HuH-7.5 (cell line): ENCODE results near the gene ING5.

Source experiments
- DNase-seq: peaks from one replicate; pipeline ENCODE4 v3.0.0; 2011; ENCODE audit warnings: low spot score

The ING5 gene

DNA sequence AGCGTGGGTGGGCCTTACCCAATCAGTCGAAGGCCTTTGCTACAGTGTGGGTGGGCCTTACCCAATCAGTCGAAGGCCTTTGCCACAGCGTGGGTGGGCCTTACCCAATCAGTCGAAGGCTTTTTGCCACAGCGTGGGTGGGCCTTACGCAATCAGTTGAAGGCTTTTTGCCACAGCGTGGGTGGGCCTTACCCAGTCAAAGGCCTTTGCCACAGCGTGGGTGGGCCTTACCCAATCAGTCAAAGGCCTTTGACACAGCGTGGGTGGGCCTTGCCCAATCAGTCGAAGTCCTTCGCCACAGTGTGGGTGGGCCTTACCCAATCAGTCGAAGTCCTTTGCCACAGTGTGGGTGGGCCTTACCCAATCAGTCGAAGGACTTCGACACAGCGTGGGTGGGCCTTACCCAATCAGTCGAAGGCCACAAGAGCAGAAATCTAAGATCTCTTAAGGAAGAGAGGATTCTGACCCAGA lies 58.5 kb downstream of the ING5 start:
- no peak for DNase-seq

DNA sequence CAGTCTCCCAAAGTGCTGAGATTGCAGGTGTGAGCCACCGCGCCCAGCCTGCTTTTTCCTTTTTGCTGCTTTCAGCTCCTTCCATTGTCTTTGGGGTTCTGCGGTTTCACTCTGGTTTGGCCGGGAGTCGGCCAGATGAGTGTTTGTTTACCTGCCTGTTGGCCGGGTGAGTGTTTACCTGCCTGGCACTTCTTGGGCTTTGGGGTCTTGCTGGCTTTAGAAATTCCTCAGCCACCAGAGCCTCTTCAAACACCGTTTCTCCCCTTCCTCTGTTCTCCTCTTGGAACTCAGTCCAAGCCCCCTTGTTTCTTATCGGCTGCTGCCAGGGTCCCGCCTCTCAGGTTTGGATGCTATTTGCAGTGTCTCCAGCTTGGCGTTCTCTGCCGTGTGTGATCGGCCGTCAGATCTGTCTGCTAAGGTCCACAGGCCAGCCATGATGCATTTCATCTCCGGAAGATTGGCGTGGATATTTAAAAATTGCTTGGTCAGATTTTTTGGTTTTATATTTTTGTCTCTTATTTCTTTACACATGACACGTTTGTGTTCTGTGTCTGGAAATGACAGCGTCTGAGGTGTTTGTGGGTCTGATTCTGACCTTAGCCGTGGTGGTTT lies 60.6 kb downstream of the ING5 start:
- DNase-seq, result no peak

DNA sequence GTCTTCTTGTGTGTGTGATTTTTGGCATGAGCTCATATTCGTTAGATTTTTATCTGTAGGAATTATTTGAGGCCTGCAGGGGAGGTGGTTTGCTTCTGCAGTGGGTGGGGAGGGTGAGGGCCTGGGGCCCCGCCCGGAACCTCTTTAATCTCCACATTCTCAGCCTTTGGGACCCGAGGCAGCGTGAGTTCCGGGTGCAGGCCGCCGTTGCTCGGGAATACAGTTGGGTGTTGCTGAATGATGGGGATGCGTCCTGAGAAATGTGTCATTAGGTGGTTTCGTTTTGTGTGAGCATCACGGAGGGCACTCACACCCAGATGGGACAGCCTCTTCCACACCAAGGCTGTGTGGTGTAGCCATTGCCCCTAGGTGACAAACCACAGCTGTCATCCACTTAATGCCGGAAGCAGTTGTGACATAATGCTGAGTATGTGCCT lies 61.1 kb downstream of the ING5 start:
- peak; percentile 4 for DNase-seq

DNA sequence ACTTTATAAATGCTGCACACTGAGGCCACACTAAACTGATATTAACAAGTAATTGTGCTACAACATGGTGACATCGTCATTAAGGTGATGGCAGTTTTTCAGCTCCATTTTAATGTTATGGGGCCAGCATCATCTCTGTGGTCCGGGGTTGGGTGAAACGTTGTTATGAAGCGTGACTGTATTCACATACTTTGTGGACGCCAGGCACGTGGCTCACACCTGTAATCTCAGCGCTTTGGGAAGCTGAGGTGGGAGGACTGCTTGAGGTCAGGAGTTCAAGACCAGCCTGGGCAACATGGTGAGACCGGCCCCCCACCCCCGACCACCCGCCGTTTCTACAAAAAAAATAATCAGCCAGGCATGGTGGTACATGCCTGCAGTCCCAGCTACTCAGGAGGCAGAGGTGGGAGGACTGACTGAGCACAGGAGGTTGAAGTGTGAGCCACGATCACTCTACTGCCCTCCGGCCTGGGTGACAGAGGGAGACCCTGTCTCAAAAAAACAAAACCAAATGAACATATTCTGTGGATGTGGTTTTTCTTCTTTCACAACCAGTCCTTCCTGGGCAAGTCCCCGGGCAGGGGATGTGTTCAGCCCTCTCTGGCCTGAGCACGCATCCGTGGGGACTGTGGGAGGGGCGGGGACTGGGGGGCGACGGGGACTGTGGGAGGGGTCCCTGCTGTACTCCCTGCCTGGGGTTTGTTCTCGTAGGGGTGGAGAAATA lies 61.9 kb downstream of the ING5 start:
- no peak for DNase-seq

DNA sequence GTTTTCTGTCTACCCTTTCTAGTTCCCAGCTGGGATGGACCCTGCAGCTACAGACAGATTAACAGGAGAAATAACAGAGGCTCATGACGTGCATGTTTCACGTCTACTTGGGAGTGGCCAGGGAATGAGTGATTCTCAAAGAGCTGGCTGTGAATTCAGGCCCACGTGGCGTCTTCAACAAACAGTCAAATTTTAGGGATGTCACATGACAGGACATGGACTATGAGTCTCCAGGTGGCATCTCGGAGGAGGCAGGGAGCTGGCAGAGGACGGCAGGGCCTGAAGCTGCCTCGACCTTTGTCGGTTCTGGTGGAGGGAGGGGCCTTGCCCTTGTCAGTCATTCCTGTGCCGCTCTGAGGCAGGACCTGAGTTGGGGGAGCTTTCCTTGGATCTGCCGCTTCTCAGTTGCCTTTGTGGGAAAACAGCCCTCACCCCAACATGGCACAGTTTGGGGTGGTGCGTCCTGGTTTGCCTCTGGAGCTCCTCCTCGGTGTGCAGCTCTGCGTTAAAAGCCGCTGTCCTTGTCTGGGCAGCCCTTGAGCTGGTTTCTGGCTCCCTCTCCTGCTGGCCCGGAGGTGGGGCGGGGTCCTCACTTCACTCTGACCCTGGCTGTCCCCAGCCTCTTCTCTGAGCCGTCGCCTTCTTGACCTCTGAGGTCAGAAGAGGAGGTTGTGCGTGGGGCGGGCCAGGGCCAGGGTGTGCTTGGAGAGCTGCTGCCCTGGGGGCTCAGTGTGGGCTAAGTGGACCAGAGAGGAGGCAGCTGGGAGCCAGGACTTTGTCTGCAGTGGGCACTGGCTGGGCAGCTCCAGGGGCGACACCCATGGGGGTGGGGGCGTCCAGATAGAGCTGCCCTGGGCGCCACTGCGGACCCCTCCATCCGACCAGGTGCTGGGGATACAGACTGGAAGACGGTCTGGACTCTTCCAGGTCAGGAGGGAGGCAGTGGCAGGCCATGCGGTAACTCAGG lies 62.7 kb downstream of the ING5 start:
- peak; percentile 17 for DNase-seq

DNA sequence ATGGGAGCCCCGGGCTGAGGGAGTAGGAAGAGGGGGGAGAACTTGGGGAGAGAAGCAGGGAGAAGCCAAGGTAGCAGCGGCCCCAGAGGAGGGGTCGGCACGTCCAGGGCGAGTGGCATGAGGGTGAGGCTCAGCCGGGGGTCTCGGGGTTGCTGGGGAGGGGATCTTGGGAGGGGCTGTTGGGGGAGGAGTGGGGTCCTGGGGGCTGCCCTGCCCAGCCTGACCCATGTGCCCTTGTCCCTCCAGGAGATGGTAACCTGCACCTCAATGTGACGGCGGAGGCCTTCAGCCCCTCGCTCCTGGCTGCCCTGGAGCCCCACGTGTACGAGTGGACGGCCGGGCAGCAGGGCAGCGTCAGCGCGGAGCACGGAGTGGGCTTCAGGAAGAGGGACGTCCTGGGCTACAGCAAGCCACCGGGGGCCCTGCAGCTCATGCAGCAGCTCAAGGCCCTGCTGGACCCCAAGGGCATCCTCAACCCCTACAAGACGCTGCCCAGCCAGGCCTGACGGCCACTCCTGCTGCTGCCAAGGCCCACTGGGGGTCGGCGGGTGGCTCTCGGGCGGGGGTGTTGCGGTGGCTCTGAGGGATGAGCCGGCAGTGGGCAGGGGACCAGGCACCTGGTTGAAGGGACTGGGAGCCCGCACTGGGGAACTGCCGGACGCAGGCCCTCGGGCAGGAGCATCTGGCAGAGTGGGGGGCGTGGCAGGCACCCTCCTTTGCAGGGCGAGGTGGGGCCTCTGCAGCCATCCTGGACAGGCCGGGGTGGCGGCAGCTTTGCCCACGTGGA lies 65.8 kb downstream of the ING5 start:
- DNase-seq, result peak; percentile 7

DNA sequence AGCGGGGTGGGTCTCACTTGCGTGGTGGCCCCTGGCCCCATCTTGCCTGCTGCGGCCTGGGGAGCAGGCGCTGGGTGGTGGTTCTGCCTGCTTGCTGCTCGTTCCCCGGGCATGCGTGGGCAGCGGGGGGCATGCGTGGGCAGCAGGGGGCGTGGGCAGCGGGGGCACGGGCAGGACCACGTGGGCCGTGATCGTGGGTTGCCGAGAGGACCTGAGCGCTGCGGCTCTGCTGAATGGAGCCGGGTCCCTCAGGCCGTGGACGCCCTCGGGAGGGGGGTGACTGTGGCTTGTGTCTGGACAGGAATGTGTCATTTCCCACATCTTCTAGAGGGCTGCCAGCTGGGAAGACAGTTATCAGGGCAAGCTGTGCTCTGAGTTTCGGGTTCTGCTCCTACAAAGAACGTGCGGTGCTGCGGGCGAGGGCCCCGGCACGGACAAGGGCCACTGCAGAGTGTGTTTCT lies 66.4 kb downstream of the ING5 start:
- no peak for DNase-seq

DNA sequence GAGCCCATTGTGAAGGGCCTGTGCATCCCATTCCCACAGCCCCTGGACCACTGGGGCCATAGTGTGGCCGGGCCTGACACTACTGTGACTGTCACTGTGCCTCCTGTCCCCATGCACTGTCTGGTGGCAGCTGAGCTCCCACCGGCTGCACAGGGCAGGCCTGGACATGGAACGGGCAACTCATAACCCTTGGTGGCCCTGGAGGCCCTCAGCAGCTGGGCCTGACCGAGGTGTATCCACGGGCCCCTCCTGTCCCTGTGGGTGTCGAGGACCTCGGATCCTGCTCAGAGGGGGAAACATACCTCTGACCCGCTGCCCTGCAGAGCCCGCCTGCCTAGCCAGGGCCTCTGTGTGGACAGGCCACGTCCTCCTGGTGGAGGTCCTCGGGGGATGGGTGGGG lies 67.0 kb downstream of the ING5 start:
- peak; percentile 6 for DNase-seq

DNA sequence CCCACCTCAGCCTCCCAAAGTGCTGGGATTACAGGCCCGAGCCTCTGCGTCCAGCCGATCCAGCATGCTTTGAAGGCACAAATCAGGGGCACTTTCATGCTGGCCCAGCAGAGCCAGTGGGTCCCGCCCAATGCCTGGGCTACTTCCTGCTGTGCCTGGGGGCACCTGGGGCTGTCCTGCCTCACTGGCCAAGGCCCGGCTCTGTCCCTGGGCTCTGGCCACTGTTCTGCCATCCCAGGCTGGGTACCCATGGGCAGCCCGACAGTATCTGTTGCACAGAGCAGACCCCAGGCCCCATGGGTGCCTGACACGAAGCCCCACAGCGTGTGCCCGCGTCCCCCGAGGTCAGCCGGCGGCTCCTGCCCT lies 68.0 kb downstream of the ING5 start:
- peak; percentile 3 for DNase-seq

DNA sequence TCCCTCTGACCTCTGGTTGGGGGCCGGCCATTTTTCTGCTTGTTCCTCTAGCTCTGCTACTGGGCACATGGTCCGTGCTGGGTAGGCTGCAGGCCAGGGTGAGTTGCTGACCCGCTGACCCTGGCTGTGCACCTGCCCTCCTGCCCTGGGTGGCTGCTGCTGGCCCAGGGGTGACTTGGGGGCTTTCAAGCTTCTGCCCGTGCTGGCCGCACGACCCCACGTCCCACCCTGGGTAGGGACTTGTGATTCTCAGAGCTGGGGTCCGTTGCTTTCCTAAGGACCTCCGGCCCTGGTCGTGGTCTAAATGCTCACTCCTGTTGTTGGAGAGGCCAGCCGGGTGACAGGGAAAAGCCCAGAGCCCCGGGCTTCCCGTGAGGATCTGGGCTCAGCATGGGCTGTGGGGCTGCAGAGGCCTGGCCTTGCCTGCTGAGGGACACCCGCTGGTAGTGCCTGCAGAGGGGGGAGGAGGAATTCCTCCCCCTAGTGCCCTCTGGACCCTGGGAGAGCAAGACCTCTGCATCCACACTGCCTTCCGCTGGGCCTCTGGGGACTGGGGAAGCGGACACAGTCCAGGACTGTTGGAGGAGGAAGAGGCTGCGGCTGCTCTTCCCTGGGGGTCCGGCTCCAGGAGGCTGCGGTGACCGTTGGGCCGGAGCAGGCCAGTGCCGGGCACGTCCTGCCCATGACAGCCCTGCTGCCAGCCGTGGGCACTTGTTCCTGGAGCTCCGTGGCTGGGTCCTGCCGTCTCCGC lies 68.5 kb downstream of the ING5 start:
- peak; percentile 84 for DNase-seq

DNA sequence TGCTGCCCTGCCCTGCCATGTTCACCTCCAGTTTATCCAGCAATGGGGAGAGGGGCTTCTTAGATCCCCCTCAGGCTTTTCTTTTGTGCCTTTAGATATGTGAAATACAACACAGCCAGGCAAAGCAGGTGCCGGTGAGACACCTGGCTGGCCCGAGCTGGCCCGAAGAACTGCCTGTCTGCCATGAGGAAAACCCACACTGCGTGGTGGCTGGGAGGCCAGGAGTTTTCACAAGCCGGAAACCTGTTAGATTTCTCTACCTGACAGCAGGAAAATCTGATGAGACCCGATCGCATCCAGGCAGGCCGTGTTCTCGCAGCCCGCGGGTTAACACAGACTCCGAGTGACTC lies 69.1 kb downstream of the ING5 start:
- DNase-seq, result peak; percentile 27

DNA sequence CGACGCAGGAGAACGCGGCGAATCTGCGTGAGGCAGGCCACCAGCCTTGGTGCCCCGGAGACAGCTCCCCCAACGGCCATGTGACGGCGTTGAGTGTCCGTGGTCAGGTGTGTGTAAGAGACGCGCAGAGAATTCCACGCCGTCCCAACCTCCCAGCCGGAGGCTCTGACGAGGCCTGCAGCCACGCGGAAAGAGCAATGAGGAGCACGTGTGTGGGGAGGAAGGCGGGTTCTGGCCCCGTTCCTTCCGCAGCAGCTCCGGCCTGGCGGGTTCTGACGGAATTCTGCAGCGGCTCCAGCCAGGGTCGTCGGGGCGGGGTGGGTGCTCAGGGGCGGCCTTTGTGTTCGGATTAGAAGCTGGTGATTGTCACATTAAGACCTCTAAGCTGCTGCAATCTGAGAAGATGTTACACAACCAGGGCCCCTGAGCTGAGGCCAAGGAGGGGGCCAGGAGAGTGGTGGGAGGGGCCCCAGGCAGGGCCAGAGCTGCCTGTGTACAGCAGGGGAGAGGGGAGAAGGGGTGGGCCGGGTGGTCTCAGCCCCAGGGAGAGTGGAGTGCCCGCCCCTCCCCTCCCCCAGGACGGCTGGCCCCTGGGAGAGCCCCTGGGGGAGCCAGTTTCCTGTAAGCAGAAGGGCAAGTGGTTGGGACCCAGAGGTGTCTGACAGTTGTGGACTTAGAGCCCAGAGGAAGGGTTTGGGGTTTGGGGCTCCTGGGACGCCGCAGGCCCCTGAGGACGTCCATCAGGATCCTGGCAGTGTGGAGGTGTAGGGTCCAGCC lies 69.6 kb downstream of the ING5 start:
- peak; percentile 18 for DNase-seq

DNA sequence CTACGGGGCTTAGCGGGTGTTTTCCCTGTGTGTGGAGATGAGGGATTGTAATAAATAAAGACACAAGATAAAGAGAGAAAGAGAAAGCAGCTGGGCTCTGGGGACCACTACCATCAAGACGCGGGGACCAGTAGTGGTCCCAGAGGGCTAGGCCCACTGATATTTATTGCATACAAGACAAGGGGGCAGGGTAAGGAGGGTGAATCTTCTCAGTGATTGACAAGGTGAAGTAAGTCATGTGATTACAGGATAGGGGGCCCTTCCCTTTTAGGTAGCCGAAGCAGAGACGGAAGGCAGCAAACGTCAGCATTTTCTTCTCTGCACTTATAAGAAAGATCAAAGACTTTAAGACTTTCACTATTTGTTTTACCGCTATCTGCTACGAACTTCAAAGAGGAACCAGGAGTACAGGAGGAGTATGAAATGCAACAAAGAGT lies 70.2 kb downstream of the ING5 start:
- DNase-seq, result no peak

DNA sequence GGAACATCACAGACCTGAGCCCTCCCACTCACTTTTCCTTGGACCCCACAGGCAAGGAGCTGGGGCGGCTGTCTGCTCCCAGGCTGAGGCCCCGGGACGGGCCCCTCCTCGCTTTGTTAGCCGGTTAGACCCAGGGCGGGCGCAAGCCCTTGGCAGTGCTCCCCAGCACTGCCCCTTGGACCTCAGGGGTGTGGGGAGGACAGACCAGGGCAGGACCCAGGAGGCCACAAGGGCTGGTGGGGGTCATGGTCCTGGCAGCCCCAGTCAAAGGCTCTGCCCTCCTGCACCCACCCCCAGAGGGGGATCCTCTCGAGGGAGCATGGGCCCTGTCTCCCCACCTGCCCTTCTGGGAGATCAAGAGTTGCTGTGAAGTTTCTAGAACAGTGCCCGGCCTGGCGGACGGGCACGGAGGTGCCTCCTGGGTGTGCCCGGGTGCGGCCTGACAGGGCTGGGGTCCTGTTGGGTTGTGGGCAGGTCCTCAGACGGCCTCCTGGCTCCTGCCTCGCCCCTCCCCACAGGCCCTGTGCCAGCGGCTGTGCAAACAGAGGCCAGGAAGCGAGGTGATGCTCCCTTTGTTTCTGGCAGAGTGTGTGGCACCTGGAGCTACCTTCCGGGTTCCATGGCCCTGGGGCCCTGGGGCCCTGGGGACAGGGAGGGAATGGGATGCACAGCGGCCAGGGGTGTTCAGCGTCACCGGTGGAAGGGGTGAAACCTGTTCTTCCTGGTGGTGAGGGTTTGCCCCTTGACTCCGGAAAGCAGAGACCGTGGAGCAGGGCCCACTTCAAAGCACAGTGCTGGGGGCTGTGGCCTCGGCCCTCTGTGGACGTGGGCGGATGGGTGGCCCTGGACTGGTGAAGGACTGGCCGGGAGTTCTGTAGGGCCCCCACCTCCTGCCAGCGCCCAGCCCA lies 71.9 kb downstream of the ING5 start:
- DNase-seq, result peak; percentile 13

DNA sequence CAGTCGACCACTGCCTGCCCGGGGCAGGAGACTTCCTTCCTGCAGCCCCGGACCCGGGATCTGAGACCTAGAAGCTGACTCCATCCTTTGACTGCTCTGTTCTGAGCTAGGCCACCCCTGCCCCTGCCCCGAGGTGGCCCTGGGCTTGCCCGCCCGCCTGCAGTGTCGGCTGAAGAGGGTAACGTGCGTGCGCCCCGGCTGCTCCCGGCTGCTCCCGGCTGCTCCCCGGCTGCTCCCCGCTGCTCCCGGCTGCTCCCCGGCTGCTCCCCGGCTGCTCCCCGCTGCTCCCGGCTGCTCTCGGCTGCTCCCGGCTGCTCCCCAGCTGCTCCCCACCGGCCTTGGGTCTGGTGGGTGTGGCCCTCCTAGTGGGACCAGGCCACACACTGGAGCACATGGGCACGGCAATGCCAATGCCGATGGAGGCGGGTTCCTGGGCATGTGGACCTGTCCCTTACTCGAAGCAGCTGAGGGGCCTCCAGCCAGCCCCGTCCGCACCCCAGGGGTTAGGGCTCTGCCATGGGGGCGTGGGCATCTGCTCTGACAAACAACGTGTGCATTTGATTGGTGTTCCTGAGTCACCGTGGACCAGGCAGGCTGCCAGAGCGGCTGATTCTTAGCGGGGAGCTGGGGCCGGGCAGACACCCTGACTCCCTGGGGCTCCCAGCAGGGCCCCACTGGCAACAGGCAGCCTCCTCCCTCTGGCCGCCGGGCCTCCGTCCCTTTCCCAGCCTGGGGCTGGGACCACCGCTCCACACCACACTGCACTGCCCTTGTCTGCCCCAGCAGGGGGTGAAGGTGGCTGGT lies 72.8 kb downstream of the ING5 start:
- DNase-seq, result peak; percentile 8

DNA sequence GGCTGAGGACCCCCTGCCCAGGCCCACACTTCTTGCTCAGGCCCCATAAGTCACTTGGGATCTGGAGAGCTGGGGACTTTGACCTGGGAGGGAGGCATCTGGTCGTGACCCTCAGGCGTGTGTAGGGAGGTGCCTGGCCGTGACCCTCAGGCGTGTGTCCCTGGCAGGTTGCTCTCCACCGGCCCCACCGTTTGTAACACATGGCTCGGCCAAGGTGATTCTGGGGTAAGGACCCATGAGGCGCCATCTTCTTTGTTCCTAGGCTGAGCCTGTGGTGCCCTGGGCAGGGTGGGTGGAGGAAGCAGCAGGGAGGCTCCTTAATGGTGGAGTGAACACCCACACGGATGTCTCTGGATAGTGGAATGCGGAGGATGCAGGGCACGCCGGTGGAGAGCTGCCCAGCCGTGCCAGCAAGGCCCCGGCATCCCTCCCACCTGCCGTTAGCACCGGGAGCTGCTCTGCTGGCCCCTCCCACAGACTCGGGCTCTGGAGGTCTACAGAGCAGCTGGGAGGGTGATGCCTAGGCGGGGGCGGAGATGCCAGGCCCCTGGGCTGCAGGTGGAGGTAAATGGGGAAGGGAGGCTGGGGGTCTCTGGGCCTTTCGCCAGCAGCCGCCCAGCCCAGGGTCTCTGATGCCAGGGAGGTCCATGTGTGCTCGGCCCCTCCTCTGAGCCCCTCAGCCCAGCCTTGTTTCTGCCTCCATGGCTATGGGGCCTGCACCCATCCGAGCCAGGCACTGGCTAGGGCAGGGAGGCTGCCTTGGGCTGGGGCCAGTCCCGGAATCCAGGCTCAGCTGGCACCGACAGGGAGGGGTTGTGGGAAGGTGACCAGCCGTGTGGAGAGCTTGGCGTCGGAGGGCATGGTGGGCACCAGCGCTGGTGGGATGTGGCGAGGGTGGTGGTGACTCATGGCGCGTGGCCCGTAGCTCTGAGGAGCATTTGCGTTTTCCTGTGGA lies 73.7 kb downstream of the ING5 start:
- DNase-seq, result peak; percentile 7
